ENCODE results near the gene MAS1L. TPM values are rescaled to one million over a fixed set of nuclear protein-coding genes. Genes with fewer than 3 reads are reported as not detected.

Gene MAS1L
- total RNA-seq, 6 donors from 2014 or later = 0.54 to 1.8 TPM; not detected in 4

DNA sequence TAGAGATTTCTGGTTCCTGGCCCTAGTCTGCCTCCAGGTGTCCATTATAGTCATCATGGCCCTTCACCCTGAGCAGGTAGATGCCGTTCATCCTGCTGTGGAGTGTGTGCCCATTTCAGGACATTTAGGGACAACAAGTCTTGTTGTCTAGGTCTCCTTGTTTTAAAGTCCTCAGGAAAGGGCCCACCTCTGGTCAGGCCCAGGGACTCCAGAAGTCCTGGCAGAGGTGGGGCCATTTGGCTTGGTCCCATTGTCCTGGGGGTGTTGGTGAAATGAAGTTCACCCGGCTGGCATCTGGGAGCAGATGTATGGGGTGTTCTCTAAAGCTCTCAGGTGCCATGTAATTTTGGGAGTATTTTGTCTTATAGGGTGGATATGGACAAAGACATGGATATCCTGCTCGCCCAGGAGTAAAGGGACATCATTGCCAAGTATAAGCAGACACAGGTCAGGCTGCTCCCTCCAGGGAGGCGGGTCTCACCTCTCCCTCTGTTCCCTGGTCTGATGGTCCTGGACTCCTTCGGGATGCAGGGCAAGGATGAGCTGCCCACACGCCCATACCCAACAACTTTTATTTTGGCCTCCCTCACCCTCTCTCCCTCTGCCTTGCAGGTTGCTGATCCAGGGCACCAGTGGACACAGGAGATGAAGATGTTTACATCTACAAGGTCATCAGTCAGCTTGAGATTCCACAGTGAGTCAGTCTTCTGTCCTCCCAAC lies 31.7 kb upstream of the MAS1L start:
- no peak overlapping the region for H3K27ac ChIP-seq
- DNase-seq = no peak
- no peaks in the 10 kb centered on the region for H3K4me1 ChIP-seq
- WGBS, 2 donors = 92 to 96% methylated on average over 6 of the region's 6 CpGs
- no peaks in the 10 kb centered on the region for H3K9me3 ChIP-seq
- H3K4me3 ChIP-seq = no peak overlapping the region
- peak in 1 of 2 donors; percentile 34 for ATAC-seq (ENCODE audit: low FRiP score in 2 of 2)
- no peaks in the 10 kb centered on the region for H3K27me3 ChIP-seq
- TF ChIP-seq POLR2AphosphoS5 (IDR thresholded peaks at IDR 0.05) (no peak), EP300 (IDR thresholded peaks at IDR 0.05) (no peak), POLR2A (IDR thresholded peaks at IDR 0.05) (no peak), CTCF (IDR thresholded peaks at IDR 0.05) (no peak)
- no peaks in the 10 kb centered on the region for H3K36me3 ChIP-seq

GRCh38 chr6:29517728-29518440 lies 30.1 kb upstream of the MAS1L start:
- Histone ChIP-seq H3K4me1 (no peaks in the 10 kb centered on the region), H3K4me3 (no peak overlapping the region), H3K36me3 (no peaks in the 10 kb centered on the region), H3K27ac (no peak overlapping the region), H3K27me3 (no peaks in the 10 kb centered on the region), H3K9me3 (no peaks in the 10 kb centered on the region)
- WGBS, 2 donors = 80 to 82% methylated on average over 1 to 7 of the region's 7 CpGs
- DNase-seq = no peak
- peak in 1 of 2 donors; percentile 5 for ATAC-seq (ENCODE audit: low FRiP score in 2 of 2)
- TF ChIP-seq CTCF (IDR thresholded peaks at IDR 0.05) = no peak
- no peak for TF ChIP-seq POLR2A (IDR thresholded peaks at IDR 0.05)
- no peak for TF ChIP-seq EP300 (IDR thresholded peaks at IDR 0.05)
- no peak for TF ChIP-seq POLR2AphosphoS5 (IDR thresholded peaks at IDR 0.05)

DNA sequence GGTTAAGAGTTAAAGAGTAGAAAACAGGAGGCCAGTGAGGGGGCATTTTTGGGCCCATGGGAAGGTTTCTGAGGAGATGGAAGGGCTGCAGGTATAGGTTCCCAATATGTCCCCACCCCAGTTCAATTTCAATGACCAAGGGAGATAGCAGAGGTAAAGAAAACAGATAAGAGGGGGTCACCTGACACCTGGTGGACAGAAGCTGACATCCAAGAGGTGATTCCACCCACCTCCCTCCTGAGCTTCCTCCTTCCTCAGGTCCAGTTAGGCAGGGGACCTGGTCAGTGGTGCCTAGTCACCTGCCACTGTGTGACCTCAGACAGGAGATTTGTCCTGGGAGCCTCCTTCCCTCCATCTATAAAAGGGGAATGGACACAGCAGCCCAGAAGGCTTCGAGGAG lies 29.5 kb upstream of the MAS1L start:
- no peak for ATAC-seq (ENCODE audit: low FRiP score in 2 of 2)
- no peak overlapping the region for H3K4me3 ChIP-seq
- H3K4me1 ChIP-seq = no peaks in the 10 kb centered on the region
- no peaks in the 10 kb centered on the region for H3K27me3 ChIP-seq
- DNase-seq = no peak
- no peak overlapping the region for H3K27ac ChIP-seq
- H3K9me3 ChIP-seq = no peaks in the 10 kb centered on the region
- no peaks in the 10 kb centered on the region for H3K36me3 ChIP-seq
- TF ChIP-seq CTCF (IDR thresholded peaks at IDR 0.05) = no peak
- no peak for TF ChIP-seq EP300 (IDR thresholded peaks at IDR 0.05)
- no peak for TF ChIP-seq POLR2AphosphoS5 (IDR thresholded peaks at IDR 0.05)
- WGBS, 2 donors = 80 to 94% methylated on average over 1 of the region's 1 CpG

GRCh38 chr6:29516108-29516507 lies 28.4 kb upstream of the MAS1L start:
- ATAC-seq (ENCODE audit: low FRiP score in 2 of 2) = no peak
- Histone ChIP-seq H3K4me1 (no peaks in the 10 kb centered on the region), H3K27ac (no peak overlapping the region), H3K36me3 (no peaks in the 10 kb centered on the region), H3K27me3 (no peaks in the 10 kb centered on the region), H3K4me3 (no peak overlapping the region), H3K9me3 (no peaks in the 10 kb centered on the region)
- WGBS, 2 donors = 46 to 55% methylated on average over 6 of the region's 6 CpGs
- TF ChIP-seq CTCF (IDR thresholded peaks at IDR 0.05) (no peak), POLR2AphosphoS5 (IDR thresholded peaks at IDR 0.05) (no peak), POLR2A (IDR thresholded peaks at IDR 0.05) (no peak), EP300 (IDR thresholded peaks at IDR 0.05) (no peak)
- no peak for DNase-seq

Measured in upper lobe of left lung (tissue), 6 donors.